Endothelial cell of hepatic sinusoid (primary cell): ENCODE measurements around the gene KAT2B.
"Not testable (repeated sequence)": the region's sequence is repeated elsewhere in the genome, so short reads cannot be mapped to it uniquely, and the experiment has no call there.

Source experiments
- in situ Hi-C: cut with HindIII; loops from 2 replicates; pipeline ENCODE4 v1.10.0; 2017; ENCODE audit warnings: low sequenced_read_pairs

The KAT2B gene

GRCh38 chr3:20039765-20040547 lies at the start of gene KAT2B:
TSS of gene KAT2B (plus strand) at chr3:20040446. CDS start at chr3:20040478, 32 bp downstream.
- in situ Hi-C loops: no loop called here

GRCh38 chr3:19994796-19995195 lies 45.5 kb upstream of the KAT2B start:
- in situ Hi-C loops: no loop called here

GRCh38 chr3:19997502-19997901 lies 42.7 kb upstream of the KAT2B start:
- in situ Hi-C loops: no loop called here

- in situ Hi-C loops: no loop called here
Measured at GRCh38 chr3:20001932-20002331, 38.3 kb upstream of the KAT2B start.

- in situ Hi-C loops: no loop called here
Measured at GRCh38 chr3:20007960-20008359, 32.3 kb upstream of the KAT2B start.

GRCh38 chr3:20008646-20009045 lies 31.6 kb upstream of the KAT2B start:
- in situ Hi-C loops: no loop called here

- in situ Hi-C loops: no loop called here
Measured at GRCh38 chr3:20012164-20012563, 28.1 kb upstream of the KAT2B start, which contains the start of gene PP2D1. TSS of gene PP2D1 (minus strand) at chr3:20012264. CDS start at chr3:20012072, 192 bp downstream.

- in situ Hi-C loops: no loop called here
Measured at GRCh38 chr3:20013396-20013795, 26.9 kb upstream of the KAT2B start.

- in situ Hi-C loops: no loop called here
Measured at GRCh38 chr3:20015525-20015924, 24.7 kb upstream of the KAT2B start.

- in situ Hi-C loops: not testable (repeated sequence)
Measured at GRCh38 chr3:20016076-20016475, 24.2 kb upstream of the KAT2B start.

- in situ Hi-C loops: no loop called here
Measured at GRCh38 chr3:20022954-20023622, 17.2 kb upstream of the KAT2B start.

GRCh38 chr3:20023623-20024405 lies 16.4 kb upstream of the KAT2B start:
- in situ Hi-C loops: no loop called here

GRCh38 chr3:20027136-20027535 lies 13.1 kb upstream of the KAT2B start:
- in situ Hi-C loops: loop anchor here (5.0 kb wide), 3 partner anchors 50 to 130 kb away; no protein-coding TSS in a partner anchor

GRCh38 chr3:20028905-20029331 lies 11.3 kb upstream of the KAT2B start:
- in situ Hi-C loops: loop anchor here (5.0 kb wide), 3 partner anchors 52 to 132 kb away; no protein-coding TSS in a partner anchor

GRCh38 chr3:20031939-20032338 lies 8.3 kb upstream of the KAT2B start:
- in situ Hi-C loops: not testable (repeated sequence)

- in situ Hi-C loops: no loop called here
Measured at GRCh38 chr3:20035019-20035418, 5.2 kb upstream of the KAT2B start.

GRCh38 chr3:20037255-20037996 lies 2.8 kb upstream of the KAT2B start:
- in situ Hi-C loops: no loop called here

- in situ Hi-C loops: no loop called here
Measured at GRCh38 chr3:20038699-20039465, 1.4 kb upstream of the KAT2B start.

- in situ Hi-C loops: no loop called here
Measured at GRCh38 chr3:20039466-20039764, 831 bp upstream of the KAT2B start.
